ENCODE data around the gene NRARP. TPM values are rescaled to one million over a fixed set of nuclear protein-coding genes. Genes with fewer than 3 reads are reported as not detected.

The NRARP gene
- total and polyA plus RNA-seq, 2 of the 8 experiments (the other 6 are each of a cell fraction or from before 2014, with no cell fraction given): 32.5 to 37.2 TPM

DNA sequence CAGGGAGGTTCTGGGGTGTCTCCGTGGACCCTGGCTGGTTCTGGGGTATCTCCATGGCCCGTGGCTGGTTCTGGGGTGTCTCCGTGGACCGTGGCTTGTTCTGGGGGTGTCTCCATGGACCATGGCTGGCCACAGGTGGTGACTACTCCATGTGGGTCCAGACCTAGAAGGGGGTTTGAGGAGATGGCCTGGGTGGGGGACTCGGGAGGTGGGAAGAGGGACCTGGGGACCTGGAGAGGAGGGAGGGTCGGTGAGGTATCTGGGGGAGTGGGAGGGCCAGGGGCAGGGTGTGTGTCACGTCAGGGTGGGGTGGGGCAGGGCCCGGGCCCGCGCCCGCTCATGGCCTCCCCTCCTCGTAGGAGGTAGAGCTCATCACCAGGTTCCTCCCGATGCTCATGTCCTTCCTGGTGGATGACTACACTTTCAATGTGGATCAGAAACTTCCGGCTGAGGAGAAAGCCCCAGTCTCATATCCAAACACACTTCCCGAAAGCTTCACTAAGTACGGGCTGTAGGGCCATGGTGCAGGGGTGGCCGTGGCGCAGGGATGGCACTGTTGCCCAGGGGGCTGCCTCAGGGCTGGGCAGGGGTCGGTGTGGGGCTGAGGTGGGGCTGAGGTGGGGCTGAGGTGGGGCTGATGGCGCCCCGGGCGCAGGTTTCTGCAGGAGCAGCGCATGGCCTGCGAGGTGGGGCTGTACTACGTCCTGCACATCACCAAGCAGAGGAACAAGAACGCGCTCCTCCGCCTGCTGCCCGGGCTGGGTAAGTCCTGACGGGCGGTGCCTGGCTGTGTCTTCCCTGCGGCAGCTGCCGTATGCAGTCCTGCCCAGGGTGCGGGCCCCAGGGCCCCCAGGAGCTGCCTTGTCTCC is 35.3 kb downstream of the NRARP start:
- Histone ChIP-seq H3K56ac (replicated peaks; ENCODE audit: insufficient read length, low read depth, low read length) (no peak overlapping the region), H2BK120ac (replicated peaks; ENCODE audit: low read depth, low read length) (no peak overlapping the region), H3K9me3 (ENCODE audit: insufficient read depth in 2 of 2, low read depth in 1 of 2, low read length in 1 of 2) (no peaks in the 10 kb centered on the region), H3K4me1 (replicated peaks in 1 of 4; ENCODE audit: control insufficient read depth in 3 of 4, insufficient read depth in 4 of 4, low read length in 3 of 4) (no peaks in the 10 kb centered on the region), H3K18ac (ENCODE audit: extremely low read depth, low read length) (no peak overlapping the region), H3K27me3 (replicated peaks in 1 of 4; ENCODE audit: control insufficient read depth in 3 of 4, extremely low read depth in 1 of 4, insufficient read depth in 3 of 4, low read length in 3 of 4) (no peaks in the 10 kb centered on the region), H4K91ac (replicated peaks; ENCODE audit: insufficient read length, low read length) (no peak overlapping the region), H3K36me3 (ENCODE audit: control insufficient read depth in 2 of 4, insufficient read depth in 4 of 4, low read length in 3 of 4) (peaks cover 6 to 37% (median 22%) of the 10 kb centered on the region in 4 experiments), H2BK5ac (ENCODE audit: low read depth, low read length) (no peak overlapping the region), H2BK12ac (ENCODE audit: low read depth, low read length) (no peak overlapping the region), H3K79me1 (ENCODE audit: low read depth, low read length) (no peaks in the 10 kb centered on the region), H4K8ac (ENCODE audit: extremely low read depth, insufficient read depth, low read length) (no peak overlapping the region), H3K79me2 (ENCODE audit: control insufficient read depth in 1 of 2, insufficient read depth in 2 of 2, low read length in 2 of 2) (no peaks in the 10 kb centered on the region), H4K5ac (ENCODE audit: insufficient read length, low read depth, low read length) (no peak overlapping the region), H3K23ac (ENCODE audit: insufficient read length) (no peak overlapping the region), H3K4me2 (ENCODE audit: insufficient read depth in 1 of 2, low read depth in 2 of 2, low read length in 2 of 2) (no peak overlapping the region), H3K9ac (replicated peaks in 1 of 4; ENCODE audit: extremely low read depth in 1 of 4, low read depth in 3 of 4, low read length in 3 of 4) (no peak overlapping the region), H3K4me3 (ENCODE audit: extremely low read depth in 1 of 4, insufficient read depth in 2 of 4, low read depth in 3 of 4, low read length in 4 of 4) (no peak overlapping the region), H3K23me2 (ENCODE audit: low read depth, low read length) (no peaks in the 10 kb centered on the region), H3K14ac (ENCODE audit: insufficient read length) (no peak overlapping the region), H2BK15ac (ENCODE audit: low read length) (no peak overlapping the region), H2AFZ (ENCODE audit: low read length) (no peak overlapping the region), H4K20me1 (replicated peaks in 1 of 2; ENCODE audit: control insufficient read depth in 1 of 2, insufficient read depth in 2 of 2, low read length in 2 of 2) (peaks cover under 1 to 10% of the 10 kb centered on the region in 2 experiments), H3K4ac (replicated peaks; ENCODE audit: insufficient read length, low read depth, low read length) (no peak overlapping the region), H2AK5ac (ENCODE audit: low read depth, low read length) (no peak overlapping the region), H3K27ac (ENCODE audit: low read depth, low read length) (no peak overlapping the region), H2BK20ac (ENCODE audit: low read length) (no peak overlapping the region)
- CTCF ChIA-PET (ENCODE audit: partially characterized antibody): interaction anchor here (0.8 to 2.6 kb wide), 7 partner anchors 10 to 178 kb away, joined by 3 to 11 read pairs (median 4); no protein-coding TSS in a partner anchor
- POLR2A ChIA-PET (ENCODE audit: partially characterized antibody): interaction anchor here (1.2 to 69.9 kb wide), 3 partner anchors 10 to 137 kb away, joined by 3 to 1462 read pairs (median 1462); partner anchors contain the start of genes CYSRT1, NDOR1, NELFB and RNF208
- DNase-seq (ENCODE audit: low read depth in 1 of 2, low spot score in 2 of 2) (no peak), FAIRE-seq (no peak)
- 95% methylated on average over 15 of the region's 34 CpGs; no CpG with 5 or more reads in 1 of the 2 experiments for WGBS, 2 experiments (ENCODE audit: extremely low coverage in 1 of 2, insufficient coverage in 1 of 2, insufficient read length in 1 of 2, insufficient replicate concordance in 2 of 2, low coverage in 1 of 2, low lambda C conversion rate in 2 of 2, missing lambda C conversion rate in 1 of 2)
- TF ChIP-seq RXRA (IDR thresholded peaks at IDR 0.05; ENCODE audit: insufficient read depth, low read depth, low read length) (no peak), NANOG (IDR thresholded peaks at IDR 0.05; ENCODE audit: insufficient read depth, low read depth, low read length, poor library complexity, severe bottlenecking) (no peak), MAFK (IDR thresholded peaks at IDR 0.05; ENCODE audit: low read depth, low read length) (no peak), ZNF274 (IDR thresholded peaks at IDR 0.05; ENCODE audit: borderline replicate concordance, extremely low read depth, low read length) (no peak), KDM5A (IDR thresholded peaks at IDR 0.05; ENCODE audit: low read length) (no peak), SUZ12 (IDR thresholded peaks at IDR 0.05; ENCODE audit: low read length) (no peak), HDAC6 (IDR thresholded peaks at IDR 0.05; ENCODE audit: low read depth, low read length) (no peak), SAP30 (IDR thresholded peaks at IDR 0.05; ENCODE audit: insufficient read depth, insufficient replicate concordance, low read length) (no peak), SP4 (IDR thresholded peaks at IDR 0.05; ENCODE audit: low read length) (no peak), POLR2A (IDR thresholded peaks at IDR 0.05; ENCODE audit: control extremely low read depth in 1 of 2, low read depth in 2 of 2, low read length in 2 of 2) (no peak), CEBPB (IDR thresholded peaks at IDR 0.05; ENCODE audit: low read depth, low read length) (no peak), GABPA (IDR thresholded peaks at IDR 0.05; ENCODE audit: borderline replicate concordance, insufficient read depth, low read length) (no peak)
